Suprapubic skin (tissue), 3 donors: Measurements from ENCODE around the gene BAZ1A.

Experiments used
- CTCF ChIP-seq, 2 donors: fragments of 200-600 bp in 1 of 2; fragments of 450-650 bp in 1 of 2; sonication (generic) in 1 of 2; IDR thresholded peaks; one replicate each; pipeline ENCODE4 v1.5.1; 2016 to 2019; ENCODE audit warnings: antibody characterized with exemption in 2 of 2, mild to moderate bottlenecking in 1 of 2, moderate library complexity in 1 of 2
- POLR2A ChIP-seq, 2 donors: fragments of 450-650 bp; IDR thresholded peaks; one replicate each; pipeline ENCODE4 v1.6.1; 2017; ENCODE audit warnings: antibody characterized with exemption in 2 of 2, mild to moderate bottlenecking in 2 of 2, moderate library complexity in 2 of 2

- TF ChIP-seq CTCF (IDR thresholded peaks at IDR 0.05) (no peak), POLR2A (IDR thresholded peaks at IDR 0.05) (no peak)
Observed at GRCh38 chr14:34718750-34719304, 156.3 kb downstream of the BAZ1A start.
